HEK293T (cell line): ENCODE measurements around the gene ASB3.

Experiments used
- BHLHE40 ChIP-seq: fragments of 450-650 bp; IDR thresholded peaks from 2 replicates; pipeline ENCODE4 v1.6.1; 2016; ENCODE audit warnings: mild to moderate bottlenecking, moderate library complexity, borderline replicate concordance
- FOXA1 ChIP-seq: fragments of 450-650 bp; IDR thresholded peaks from 2 replicates; pipeline ENCODE4 v1.6.1; 2016; ENCODE audit warnings: mild to moderate bottlenecking
- SUZ12 ChIP-seq: fragments of 450-650 bp; IDR thresholded peaks from 2 replicates; pipeline ENCODE4 v1.6.1; 2016; ENCODE audit warnings: mild to moderate bottlenecking
- TARDBP ChIP-seq: fragments of 450-650 bp; IDR thresholded peaks from 2 replicates; pipeline ENCODE4 v1.6.1; 2016
- TF ChIP-seq, protein P1 (sequence below): fragments of 450-650 bp; IDR thresholded peaks from 2 replicates; pipeline ENCODE4 v1.6.1; 2016

DNA sequence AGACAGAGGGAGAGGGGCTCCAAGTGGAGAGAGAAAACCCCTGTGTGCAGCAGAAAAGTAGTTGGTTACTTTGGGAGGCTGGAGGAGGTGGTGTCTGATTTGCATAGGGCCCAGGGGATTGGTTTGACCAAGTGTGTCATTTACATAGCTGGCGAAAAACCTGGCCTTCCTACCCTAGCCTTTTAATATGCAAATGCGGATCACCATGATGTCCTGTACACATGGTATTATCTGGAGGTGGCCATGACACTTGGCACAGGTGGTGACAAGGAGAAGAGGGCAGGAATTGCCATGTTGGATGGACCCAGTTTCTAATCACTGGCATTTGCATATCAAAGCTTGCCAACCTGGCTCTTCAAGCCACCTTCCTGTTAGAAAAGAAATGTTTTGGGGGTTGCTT lies 140.0 kb downstream of the ASB3 start:
- no peak for TF ChIP-seq TARDBP
- no peak for TF ChIP-seq BHLHE40
- no peak for TF ChIP-seq FOXA1
- TF ChIP-seq SUZ12 = no peak
- TF ChIP-seq, protein P1, sequence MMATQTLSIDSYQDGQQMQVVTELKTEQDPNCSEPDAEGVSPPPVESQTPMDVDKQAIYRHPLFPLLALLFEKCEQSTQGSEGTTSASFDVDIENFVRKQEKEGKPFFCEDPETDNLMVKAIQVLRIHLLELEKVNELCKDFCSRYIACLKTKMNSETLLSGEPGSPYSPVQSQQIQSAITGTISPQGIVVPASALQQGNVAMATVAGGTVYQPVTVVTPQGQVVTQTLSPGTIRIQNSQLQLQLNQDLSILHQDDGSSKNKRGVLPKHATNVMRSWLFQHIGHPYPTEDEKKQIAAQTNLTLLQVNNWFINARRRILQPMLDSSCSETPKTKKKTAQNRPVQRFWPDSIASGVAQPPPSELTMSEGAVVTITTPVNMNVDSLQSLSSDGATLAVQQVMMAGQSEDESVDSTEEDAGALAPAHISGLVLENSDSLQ = no peak
